Measurements from ENCODE around the gene NRXN2.

DNA sequence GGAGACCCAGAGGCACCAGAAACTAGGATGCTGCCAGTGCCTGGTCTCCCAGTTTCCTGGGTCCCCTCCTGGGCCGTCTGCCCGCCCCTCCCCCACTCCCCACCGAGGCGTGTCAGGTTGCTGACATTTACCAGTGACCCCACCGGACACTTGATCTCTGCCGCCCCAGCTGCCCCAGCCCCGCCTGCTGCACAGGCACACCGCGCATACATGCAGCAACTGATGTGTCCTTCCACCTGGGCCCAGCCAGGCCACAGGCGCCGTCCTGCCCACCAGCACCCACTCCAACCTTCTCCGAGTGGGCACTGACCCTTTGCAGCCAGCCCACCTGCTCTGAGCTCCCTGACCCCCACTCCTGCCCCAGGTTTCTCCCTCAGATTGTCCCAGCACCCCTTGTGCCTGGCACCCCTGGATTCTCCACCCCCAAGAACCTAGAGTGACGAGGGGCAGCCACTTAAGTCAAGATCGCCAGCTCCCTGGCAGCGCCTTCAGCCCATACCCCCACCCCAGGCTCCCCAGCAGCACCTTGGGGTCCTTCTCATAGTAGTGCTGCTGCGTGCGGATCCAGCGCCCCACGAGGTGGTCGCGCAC is 36.2 kb upstream of the NRXN2 start:
- TF ChIP-seq TCF12 (IDR thresholded peaks at IDR 0.05; ENCODE audit: low read depth), result no peak
- no peak for TF ChIP-seq EP300 (IDR thresholded peaks at IDR 0.05; ENCODE audit: borderline replicate concordance)
- no peak for TF ChIP-seq YY1 (IDR thresholded peaks at IDR 0.05; ENCODE audit: low read depth)
- no peak for TF ChIP-seq NFIC (IDR thresholded peaks at IDR 0.05)

Measured in Ishikawa (cell line).